ENCODE measurements around the gene ANXA9.

ANXA9 gene

DNA sequence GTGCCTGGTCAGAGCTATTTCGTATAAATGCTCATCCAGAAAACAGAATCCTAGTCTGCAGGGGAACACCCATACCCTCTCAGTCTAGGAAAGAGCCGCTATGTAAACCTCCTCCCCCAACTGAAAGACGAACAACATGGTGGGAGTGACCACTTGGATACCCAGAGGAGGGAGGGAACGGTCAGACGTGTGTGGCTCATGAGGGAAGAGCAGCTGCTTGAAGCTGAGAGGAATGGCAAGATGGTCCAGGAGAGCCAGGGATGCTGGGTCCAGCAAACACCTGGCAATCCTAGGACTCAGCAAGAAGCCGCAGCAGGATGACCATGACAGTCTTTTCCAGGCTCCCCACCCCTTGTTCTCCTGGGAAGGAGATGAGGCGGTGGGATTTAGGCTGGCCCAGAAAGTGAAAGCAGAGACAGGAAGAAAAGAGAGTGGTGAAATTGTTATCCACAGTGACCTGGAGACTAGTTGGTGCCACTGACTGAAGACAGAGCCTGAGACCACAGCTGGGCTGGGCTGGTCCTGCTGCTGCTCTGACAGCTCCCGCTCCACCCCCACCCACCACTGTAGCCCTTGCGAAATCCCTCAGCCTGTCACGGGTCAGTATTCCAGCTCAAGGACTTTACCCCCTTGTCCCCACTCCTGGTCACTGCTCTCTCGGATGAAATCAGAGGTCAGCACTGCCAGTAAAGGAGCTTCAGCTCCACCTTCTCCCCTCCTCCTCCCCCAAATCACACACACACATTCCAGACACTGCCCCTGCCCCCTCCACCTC, 11.1 kb upstream of the ANXA9 start:
- TF ChIP-seq, protein P1, sequence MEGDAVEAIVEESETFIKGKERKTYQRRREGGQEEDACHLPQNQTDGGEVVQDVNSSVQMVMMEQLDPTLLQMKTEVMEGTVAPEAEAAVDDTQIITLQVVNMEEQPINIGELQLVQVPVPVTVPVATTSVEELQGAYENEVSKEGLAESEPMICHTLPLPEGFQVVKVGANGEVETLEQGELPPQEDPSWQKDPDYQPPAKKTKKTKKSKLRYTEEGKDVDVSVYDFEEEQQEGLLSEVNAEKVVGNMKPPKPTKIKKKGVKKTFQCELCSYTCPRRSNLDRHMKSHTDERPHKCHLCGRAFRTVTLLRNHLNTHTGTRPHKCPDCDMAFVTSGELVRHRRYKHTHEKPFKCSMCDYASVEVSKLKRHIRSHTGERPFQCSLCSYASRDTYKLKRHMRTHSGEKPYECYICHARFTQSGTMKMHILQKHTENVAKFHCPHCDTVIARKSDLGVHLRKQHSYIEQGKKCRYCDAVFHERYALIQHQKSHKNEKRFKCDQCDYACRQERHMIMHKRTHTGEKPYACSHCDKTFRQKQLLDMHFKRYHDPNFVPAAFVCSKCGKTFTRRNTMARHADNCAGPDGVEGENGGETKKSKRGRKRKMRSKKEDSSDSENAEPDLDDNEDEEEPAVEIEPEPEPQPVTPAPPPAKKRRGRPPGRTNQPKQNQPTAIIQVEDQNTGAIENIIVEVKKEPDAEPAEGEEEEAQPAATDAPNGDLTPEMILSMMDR (IDR thresholded peaks at IDR 0.05), result no peak

DNA sequence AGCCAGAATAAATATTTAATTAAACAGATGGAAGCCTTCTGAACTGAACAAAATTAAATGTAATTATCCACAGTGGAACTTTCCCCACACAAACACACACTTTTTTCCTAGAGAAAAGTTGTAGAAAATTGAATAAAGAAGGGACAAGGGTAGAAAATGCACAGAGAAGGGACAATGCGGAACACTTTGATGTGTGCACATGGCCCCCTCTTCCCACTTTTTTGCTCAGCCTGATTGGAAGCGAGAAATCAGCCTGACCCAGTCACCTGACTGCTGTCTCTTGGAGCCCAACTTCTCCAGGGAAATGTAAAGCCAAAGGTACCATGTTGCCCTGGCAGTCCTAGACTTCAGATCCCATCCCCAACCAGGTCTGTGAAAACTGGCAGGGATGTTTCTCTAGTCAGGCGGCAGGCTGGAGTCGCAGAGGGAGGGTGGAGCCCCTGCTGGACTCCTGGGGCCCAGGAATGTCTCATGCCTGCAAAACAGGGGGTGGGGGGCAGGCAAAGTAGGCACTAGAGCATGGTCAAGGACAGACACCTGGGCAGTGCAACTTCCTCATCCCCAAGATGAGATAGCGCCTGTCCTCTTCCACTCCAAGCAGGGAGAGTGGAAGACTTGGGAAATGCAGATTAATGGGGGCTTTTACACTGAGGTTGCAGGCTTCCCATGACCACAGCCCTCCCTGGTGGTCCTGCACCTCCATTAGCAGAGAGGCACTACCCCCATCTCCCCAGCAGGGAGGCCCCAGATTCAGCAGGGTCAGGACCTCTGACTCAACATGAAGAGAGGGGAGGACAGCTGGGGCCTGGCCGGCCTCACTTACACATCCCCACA, 10.3 kb upstream of the ANXA9 start:
- TF ChIP-seq, protein P1 (IDR thresholded peaks at IDR 0.05), result no peak

DNA sequence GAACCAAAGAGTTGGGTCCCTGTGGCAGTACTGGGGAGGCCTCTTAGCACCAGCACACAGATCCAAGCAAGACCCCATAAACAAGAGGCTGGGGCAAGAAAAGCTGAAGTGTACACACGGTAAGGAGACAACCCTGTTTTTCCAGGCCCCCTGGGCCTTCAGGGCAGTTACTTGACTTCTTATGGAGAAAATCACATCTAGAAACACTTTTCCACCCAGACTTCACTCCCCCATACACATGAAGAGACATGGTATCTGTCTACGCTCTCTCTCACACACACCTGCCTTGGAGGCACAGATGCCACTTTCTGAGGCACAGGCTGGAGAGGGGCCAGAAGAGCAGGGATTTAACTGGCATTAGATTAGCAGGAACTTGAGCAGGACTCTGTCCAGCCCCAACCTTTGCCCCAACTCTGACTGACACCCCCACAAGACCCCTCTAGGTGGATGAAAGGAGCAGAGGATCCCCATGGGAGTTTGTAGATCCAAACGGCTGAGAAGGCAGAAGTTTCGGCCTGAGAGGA, 9.6 kb upstream of the ANXA9 start:
- TF ChIP-seq, protein P1 (IDR thresholded peaks at IDR 0.05), result no peak

DNA sequence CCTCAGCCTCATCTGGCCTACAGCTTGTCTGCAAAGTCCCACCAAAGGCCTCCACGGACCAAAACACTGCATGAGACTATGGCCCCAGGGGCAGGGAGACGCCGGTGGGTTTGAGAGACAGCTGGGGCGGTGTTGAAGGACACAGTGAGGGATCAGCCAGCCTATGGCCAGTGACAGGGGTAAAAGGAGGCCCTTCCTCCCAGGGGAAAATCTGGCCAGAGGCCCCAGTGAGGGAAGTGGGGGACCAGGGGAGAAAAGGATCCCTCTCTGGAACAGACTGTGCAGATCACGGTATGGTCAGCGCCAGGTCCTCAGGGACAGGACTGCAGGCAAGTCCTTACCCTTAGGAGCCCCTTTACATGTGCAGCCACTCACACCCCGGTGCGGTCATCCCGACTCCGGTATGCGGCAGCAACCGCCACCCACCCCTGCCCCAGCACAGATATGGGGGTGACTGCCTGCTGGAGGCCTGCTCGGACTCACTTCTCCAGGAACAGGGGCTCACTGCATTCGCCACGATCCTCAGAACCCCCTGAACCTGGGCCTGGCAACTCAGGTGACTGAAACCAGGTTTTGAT, 8.7 kb upstream of the ANXA9 start:
- TF ChIP-seq, protein P1 (IDR thresholded peaks at IDR 0.05), result no peak

DNA sequence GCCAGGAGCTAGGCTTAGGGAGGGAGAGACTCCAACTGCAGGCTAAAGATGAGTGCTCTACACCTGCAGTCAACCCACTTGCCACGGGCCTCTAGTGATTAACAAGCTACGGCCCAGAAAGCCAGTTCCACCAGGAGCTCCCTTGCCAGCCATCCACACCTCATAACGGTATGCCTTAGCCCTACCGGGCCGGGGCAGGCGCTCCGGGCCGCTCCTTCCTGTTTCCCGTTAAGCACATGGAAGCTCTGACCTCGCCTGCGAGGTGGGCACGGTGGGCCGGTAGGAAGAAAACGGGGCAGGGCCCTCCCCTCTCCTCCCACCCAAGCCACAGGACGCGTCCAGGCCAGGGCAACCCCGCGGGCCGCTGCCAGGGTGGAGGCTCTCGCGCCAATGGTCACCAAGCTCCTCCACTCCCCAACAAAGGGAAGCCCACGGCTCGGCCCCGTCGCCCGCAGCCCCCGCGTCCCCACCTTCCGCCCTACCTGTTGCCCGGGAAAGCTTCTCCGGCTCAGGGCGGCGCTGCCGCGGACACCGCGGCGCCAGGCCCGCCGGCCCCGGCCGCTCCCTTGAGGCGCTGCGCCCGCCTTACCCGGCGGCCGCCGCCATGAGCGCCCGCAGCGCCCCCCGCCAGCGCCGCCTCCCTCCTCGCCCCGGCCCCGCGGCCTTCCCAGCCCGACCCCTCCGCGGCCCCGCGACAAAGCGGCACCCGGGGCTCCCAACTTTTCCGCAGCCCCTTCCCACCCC, 8.1 kb upstream of the ANXA9 start:
- TF ChIP-seq, protein P1 (IDR thresholded peaks at IDR 0.05), result no peak

DNA sequence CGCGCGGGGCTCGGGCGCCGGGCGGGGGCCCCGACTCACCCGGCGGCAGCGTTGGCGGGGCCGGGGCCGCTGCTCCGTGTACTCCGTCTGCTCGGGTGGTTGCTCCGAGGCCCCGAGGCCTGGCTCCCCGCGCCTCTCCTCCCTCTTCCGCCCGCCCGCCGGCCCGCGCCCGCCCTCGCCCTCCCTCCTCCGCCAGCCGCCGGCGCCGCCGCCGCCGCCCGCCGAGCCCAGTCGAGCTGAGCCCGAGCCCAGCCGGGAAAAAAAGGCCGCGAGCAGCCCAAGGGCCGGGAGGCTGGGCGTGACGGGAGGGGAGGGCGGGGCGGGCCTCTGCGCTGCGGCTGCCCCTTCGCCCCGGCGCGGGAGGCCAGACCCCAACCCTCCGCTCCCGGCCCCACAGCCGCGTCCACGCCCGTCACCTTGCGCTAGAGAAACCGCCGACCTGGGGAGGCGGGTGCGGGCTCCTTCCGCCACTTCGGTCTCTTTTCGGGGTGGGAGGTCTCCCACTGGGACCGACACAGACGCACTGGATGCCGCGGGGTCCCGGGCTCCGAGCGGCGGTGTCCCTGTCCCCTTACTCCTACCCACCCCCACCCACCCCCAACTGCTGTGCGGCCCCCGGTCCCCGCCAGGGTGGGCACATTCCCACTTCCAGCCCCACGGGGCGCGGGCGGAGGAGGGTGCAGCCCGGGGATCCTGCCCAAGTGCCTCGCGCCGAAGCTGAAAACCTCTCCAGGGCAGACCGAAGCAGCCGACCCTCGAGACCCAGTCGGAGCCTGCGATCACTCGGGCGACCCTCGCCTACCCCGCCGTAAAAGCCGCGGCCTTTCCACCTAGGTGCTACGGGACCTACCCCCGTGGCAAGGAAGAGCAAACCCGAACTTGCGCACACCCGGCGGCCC, 7.3 kb upstream of the ANXA9 start, which contains the start of gene CERS2:
CERS2 (minus strand) TSS at position 256 of the 899 bp plus-strand sequence. CDS start 5,745 bp downstream, outside the sequence.
- TF ChIP-seq, protein P1 (IDR thresholded peaks at IDR 0.05), result no peak
